Hindlimb muscle (tissue), 1 donor: ENCODE measurements around the gene NDFIP1. TPM values are rescaled to one million over a fixed set of nuclear protein-coding genes. Genes with fewer than 3 reads are reported as not detected.
"Not testable (repeated sequence)": the region's sequence is repeated elsewhere in the genome, so short reads cannot be mapped to it uniquely, and the experiment has no call there.

Source experiments
- DNase-seq: peaks from one replicate; pipeline ENCODE4 v3.0.0-alpha.2; 2013
- polyA plus RNA-seq: library from polyadenylated mRNA; unstranded; fragments of 120-200 nt; gene quantifications from one replicate; pipeline ENCODE4 v1.2.1, GENCODE V29; 2013; ENCODE audit not compliant: insufficient read length

Gene NDFIP1, protein sequence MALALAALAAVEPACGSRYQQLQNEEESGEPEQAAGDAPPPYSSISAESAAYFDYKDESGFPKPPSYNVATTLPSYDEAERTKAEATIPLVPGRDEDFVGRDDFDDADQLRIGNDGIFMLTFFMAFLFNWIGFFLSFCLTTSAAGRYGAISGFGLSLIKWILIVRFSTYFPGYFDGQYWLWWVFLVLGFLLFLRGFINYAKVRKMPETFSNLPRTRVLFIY
- 57.4 TPM for polyA plus RNA-seq

DNA sequence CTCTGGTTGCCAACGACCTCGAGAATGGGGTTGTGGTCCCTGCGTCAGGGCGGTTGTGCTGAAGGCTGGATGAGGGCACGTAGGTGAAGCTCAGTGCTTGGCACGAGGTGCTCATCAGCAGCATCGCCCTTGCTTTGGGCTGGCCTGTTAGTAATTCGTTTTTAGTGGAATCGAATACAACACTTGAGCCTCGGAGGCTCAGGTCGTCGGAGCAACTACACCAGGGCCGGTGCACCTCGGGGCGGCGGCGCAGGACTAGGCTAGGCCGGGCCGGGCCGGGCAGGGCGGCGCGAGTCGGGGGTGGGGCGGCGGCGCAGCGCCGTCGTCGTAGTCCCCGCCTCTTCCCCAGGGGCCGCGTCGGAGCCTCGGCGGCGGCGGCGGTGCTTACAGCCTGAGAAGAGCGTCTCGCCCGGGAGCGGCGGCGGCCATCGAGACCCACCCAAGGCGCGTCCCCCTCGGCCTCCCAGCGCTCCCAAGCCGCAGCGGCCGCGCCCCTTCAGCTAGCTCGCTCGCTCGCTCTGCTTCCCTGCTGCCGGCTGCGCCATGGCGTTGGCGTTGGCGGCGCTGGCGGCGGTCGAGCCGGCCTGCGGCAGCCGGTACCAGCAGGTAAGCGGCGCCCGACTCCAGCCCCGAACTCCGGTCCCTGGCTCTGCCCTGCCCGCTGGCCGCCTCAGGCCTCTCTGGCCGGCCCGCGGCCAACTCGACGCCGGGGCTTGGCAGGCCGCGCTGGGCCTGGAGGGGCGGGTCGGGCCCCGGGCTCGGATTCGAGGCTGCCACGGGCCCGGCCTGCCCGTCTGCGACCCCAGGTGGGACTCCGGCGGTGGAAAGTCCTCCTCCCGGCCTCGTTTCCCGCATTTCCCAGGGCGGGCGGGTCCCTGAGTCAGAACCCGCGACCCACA, at the start of gene NDFIP1:
Gene NDFIP1 (plus strand): TSS at position 348 of the 899 bp plus-strand sequence. CDS start 196 bp downstream, at position 544.
- peak; percentile 87 for DNase-seq

DNA sequence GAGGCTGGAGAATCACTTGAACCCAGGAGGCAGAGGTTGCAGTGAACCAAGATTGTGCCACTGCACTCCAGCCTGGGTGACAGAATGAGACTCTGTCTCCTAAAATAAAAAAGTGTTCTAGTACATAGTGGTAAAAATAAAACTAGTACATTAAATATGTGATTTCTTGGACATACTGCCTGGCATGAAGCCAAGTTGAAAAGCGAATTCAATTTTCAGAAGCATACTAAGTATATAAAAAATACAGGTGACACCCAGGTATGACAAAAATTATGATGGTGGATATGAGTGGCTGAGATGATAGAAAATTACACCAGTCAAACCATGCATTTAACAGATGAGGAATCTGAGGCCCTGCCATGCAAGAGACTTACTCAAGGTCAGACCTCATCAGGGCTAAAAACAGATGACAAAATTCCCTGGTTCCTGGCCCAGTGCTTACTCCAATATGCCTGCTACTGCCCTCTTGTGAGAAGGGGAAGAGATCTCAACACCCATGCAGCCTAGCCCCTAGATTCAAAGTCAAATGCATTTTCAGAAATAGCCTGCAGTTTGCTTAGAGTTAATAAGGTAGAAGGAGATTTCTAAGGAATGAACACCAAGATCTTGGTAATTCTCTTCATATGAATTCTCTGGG, 49.2 kb upstream of the NDFIP1 start:
- DNase-seq = no peak

DNA sequence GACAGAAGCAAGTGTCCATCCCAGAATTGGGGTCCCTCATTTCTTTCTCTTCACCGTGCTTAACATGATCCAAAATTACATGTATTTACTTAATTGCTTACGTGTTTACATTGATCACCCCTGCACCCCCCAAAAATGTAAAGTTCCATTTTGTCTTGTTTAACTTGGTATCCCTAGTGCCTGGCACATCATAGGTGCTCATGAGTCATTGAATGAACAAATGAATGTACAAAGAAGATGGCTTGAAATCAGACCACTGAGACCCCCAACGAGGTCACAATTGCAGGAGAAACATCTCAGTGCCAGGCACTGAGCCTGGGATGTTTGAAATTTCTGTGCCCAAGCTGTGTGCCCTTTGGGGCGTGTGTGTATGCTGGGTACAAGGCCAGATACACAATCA, 45.2 kb upstream of the NDFIP1 start:
- no peak for DNase-seq

DNA sequence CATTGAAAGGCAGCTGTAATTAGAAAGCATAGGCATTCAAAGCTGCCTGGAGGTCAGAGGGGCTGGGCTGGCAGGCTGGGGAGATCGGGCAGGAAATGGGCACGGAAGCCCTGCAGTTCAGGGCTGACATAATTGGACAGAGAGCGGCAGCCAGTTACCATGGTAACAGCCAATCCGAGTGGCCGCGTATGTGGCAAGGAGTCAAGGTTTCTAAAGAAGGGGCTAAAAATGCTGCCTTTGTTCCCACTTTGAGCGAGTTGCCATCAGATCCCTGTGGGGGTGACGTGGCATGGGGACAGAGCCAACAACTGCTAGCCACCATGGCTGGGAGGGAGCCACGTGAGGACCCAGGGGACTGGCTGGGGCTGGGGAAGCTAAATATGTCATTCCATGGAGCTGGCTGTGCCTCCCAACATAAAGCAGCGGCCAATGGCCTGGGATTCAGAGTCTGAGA, 44.7 kb upstream of the NDFIP1 start:
- peak; percentile 71 for DNase-seq

DNA sequence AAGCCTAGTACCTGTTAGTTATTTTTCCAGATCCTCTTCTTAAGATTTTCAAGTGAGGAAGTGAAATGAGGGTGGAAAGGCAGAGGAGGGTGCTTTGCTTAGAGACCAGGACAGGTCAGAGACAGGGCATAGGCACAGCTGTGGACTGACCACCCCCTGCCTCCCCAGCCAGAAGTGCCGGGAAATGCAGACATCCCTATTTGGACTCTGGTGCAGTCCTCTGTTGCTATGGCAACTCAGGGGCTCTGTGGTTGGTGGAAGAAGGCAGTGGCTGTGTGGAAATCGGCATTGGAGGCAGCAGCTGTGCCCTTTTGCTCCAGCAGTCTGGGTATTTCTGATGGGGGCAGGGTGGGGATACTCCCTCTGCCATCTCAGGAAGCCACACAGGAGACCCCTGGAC, 43.3 kb upstream of the NDFIP1 start:
- no peak for DNase-seq

DNA sequence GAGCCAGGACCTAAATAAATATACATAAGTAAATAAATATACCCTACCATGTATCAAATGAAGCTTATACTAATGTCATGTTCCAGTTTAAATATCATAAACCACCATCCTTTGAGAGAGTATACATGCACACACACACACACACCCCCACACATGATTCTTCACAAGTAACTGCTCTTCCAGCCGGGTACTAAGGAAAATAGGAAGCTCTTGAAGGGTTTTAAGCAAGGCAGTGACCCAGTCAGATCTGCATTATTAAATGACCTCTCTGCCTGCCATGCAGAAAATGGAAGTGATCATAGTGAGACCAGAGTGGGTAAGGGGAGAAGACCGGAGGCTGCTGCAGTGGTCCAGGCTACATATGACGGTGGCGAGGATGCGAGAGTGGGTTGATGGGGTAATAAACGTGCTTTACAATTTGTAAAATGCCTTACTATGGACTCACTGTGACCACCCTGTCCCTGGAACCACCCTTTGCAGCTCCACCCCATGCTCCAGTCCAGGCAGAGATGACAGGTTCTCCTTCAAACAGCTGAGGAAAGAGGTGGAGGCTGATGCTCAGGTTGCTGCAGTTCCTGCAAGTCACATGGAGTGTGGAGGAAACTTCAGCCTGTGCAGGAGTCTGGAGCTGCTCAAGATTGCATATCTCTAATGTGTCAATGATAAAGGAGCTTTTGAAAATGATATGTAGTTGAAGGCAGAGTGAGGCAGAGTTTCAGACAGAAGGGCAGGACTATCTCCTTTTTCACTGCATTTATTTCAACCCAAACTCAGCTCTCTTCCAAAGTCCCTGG, 38.8 kb upstream of the NDFIP1 start:
- DNase-seq = no peak

DNA sequence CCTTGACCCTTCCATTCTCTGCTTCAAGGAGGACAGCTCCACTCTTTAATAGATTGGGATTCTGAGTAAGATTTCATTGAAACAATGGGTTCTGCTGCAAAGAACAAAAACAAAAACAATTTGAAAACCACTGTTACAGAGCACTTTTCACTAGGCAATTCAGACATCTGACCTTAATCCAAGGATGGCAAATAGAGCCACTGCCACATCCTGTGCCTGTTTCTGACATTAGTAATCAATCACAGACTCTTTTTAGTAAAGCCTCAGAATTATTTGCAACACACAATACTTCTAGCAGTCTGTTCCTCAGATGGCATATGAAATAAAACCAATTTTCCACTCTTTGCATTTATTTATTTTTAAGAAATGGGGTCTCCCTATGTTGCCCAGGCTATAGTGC, 37.8 kb upstream of the NDFIP1 start:
- DNase-seq = no peak

DNA sequence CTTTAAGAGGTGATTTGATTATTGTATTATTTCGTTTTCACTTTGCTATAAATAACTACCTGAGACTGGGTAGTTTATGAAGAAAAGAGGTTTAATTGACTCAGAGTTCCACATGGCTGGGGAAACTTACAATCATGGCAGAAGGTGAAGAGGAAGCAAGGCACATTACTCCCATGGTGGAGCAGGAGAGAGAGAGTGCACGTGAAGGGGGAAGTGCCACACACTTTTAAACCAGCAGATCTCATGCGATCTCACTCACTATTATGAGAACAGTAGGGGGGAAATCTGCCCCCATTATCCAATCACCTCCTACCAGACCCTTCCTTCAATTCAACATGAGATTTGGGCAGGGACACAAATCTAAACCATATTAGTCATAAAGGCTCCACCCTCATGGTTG, 36.1 kb upstream of the NDFIP1 start:
- no peak for DNase-seq

DNA sequence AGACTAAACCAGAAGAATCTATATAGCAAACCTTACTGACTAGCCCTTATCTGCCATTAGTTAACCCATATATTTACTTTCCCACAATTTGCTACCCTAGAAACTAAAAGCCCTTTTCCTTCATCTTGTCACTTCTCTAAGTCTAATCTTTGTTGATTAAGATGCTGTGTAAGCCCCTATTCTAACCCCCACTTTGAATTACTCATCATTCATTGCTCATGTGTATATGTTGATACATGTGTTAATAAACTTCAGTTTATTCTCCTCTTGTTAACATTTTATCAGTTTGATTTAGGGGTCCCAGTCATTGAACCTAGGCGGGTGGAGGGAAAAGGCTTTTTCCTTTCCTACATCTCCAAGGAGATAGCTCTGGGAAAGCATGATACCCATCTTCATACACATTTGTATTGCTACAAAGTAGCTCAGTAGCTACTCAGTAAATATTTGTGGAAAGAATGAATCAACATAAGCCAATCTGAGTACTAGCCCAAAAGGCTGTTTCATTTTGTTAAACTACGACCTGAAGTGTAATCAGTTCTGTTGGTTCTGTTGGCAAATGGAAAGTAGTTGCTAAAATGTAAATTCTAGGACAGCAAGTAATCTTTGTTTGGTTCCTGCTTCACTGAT, 35.1 kb upstream of the NDFIP1 start:
- no peak for DNase-seq

DNA sequence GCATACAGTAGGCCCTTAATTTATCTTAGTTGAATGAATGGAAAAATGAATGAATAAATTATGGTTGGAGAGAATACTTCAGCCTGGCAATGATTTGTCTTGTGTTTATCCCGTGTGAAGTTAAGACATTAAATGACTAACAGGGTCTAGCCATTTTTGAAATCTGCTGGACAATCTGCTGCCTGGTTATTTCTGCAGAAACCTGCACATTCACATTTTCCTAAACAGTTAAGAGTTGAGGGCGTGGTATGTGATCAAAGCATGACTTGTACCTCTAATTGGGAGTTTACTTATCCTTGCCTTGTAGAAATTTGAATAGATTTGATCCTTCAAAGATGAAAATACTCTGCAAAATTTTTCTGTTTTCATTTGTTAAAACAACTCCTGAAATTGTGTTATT, 34.6 kb upstream of the NDFIP1 start:
- no peak for DNase-seq

DNA sequence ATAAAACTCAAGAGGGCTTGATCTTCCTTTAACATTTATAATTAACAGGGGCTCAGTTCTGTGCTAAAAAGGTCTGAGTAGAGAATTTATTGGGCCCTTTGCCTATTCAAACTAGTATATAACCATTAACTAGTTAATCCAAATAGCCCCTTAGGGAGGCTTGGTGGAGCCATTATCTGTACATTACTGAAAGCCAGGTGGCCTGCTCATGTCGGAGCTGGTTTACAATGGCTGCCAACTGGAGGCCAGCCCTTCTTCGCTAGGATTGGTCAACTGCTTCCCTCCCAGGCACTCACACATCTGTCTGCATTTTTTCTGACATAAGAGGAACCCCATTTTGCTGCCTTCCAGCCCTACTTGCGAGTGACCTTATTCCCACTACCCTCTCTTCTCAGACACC, 30.4 kb upstream of the NDFIP1 start:
- DNase-seq = no peak

DNA sequence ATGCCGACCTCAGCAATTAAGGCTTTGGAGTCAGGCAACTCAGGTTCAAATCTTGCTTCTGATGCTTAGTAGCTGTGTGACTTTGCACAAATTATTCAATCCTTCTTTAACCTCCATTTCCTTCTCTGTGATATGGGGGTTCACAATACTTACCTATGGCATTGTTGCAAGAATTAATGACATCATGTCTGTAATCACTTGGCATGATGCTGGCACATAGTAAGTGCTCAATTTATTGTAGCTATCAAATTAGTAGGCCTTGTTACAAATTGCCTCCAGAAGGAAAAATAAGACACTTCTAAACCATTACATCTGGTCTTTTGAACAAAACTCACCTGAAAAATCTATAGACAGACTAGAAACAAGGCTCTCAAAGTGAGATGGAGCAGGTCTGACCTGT, 29.9 kb upstream of the NDFIP1 start:
- DNase-seq = no peak

DNA sequence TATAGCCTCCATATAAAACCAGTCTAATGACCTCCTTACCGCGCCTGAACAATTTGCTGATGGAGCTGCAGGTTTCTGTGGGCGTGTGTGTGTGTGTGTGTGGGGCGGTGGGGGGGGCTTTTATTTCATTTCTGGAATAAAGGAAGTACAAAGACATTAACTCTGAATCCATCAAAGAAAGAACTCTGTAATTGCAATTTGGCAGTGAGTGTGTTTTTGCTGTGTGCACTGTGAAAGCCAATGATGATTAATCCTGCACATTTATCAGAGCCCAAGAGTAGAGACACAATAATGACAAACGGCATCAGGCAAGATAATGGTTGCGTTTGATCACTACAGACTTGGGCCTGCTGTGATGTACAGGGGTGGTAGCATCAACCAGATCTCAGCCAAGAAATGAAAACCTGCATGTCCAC, 29.3 kb upstream of the NDFIP1 start:
- DNase-seq = no peak

DNA sequence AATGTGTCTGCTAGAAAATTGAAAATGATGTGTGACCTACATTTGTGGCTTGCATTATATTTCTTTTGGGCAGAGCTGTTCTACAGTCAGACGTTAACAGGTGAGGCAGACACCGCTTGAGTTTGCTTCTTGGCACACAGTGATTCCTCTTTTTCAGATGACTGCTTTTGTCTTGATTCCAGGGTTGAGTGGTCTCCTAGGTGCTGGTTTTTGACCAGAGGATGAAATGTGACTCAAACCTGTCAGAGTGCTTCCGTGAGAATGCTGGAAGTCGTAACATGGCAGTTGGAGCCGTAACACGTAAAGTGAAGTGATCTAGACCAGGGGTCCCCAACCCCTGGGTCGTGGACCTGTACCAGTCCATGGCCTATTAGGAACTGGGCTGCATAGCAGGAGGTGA, 28.3 kb upstream of the NDFIP1 start:
- DNase-seq = no peak

DNA sequence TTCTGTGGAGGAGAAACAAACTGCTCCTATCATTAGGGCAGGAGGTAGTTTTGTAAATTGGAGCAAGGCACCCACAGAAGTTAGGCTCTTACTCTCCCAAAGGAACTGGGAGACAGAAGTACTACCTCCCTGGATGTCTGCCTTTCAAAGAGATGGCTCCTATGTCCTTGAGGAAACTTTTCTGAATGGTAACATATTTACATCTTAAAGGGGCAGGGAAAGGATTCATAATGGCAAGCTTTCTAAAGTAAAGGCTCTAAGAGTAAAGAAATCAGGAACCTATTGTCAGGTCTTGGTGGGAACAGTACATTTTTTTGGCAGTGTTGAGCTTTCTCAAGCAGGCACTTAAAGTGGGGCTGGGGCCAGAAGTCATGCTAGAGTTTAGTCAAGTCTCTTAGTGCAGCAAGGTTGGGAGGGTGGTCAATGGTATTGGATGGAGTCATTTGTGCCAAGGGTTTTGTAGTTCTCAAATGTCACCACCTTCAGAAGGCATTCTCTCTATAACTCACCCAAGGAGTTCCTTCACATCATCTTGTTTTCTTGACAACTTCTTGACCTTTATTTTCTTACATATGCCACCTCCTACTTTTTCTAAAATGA, 26.3 kb upstream of the NDFIP1 start:
- DNase-seq = no peak

DNA sequence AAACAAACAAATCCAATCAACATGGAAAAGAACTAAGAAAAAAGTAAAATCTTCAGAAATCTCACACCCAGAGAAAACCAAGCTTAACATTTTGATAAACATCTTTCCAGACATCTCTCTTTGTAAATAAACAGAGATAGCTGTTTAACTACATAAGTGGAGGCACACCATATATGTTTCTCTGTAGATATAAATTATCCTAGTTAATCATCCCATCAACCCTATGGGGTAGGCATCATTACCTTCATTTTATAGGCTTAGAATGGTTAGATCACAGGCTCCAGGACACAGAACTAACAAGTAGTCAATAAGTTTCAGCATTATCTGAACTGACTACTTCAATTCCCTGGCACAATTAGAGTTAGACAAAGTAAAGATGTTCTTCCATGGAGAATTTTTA, 22.4 kb upstream of the NDFIP1 start:
- no peak for DNase-seq

DNA sequence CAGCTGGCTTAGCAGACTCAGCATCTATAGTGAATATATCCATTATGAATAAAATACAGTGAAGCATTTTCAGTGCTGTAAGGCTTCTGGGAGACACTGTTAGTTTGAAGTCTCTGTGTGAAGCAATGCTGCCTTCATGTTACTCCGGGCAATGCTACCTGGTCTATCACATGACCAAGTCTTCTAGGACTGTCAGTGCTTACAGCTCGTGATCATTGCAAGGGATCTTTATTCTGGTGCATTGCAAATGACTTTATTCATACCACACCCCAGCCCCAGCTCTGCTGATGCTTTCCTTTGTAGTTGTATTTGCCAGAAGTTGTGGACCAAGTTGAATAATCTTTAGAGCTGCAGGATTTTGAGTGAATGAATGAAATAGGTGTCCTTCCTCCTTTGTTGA, 21.9 kb upstream of the NDFIP1 start:
- DNase-seq = no peak

DNA sequence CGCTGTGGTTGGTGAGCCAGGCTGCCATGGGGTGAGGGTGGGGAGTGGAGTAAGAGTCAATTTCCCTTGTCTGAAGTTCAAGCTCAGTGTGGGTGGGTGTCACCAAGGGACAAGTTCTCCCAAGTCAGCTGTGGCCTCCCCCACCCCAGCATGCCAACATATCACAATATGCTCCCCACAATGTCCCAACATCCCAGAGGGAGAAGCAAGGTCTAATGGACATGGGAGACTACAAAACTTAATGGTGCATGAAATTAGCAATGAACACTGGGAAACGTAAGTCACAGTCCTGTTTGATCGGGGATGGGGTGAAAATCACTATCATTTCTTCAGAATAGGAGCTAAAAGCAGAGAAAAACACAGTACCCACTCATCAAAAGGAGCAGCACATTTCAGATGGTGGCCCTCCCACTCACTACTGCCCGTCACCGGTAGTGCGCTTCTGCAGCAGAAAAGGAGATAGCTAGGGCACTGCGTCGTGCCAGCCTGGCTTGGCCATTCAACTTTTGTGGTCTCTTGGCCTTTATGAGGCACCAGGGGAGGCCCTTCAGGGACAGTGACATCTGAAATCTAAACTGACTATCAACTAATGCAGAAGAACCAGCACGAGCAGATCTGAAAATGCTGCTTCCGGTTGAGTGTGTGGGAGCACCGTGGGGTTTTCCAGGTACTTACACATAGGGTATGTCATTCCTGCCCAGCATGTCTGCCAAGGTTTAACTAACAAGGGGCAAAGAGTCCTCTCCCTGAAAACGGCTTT, 20.5 kb upstream of the NDFIP1 start:
- no peak for DNase-seq

DNA sequence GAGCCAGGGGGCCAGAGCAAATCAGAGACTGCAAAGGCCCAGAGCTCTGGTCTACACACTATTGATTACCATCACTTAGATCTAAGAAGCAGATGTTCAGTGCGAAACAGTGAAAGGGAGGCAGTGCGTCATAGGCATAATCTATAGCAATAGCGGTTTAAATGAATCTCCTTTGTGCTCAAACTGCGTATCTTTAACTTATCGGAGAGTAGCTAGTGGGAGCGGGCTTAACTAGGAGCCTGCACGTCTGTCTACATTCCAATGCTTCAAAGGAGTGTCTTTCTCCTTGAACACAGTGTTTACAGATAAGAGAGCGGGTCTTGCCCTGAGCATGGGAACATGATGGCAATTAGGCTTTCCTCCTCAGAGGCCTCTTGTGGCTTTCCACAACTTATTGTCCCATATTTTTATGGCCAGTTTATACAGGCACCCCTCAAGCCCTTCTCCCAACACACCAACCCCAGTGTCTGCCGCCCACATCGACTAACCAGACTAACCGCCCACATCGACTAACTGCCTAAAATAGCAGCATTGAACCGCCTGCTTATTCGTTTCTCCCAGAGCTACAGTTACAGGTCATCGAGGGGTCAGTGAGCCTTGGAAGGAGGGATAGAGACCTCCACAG, 19.6 kb upstream of the NDFIP1 start:
- not testable (repeated sequence) for DNase-seq

DNA sequence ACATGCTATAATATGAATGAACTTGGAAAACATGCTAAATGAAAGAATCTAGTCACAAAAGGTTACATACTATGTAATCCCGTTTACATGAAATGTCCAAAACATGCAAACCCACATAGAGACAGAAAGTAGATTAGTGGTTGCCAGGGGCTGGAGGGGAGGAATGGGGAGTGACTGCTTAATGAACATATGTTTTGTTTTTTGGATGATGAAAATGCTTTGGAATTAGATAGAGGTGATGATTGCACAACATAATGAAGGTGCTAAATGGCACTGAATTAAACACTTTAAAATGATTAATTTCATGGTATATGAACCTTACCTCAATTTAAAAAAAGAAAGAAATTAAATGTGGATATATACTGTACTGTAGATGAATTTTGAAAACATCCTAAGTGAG, 17.6 kb upstream of the NDFIP1 start:
- DNase-seq = no peak
